Hematopoietic multipotent progenitor cell treated with erythropoietin and hydrocortisone succinate and interleukin-3 and kit ligand, for 6 days (in vitro differentiated cells): ENCODE results near the gene CLCF1.
A peak's percentile ranks its signal among the peaks of the same experiment; 100 is the strongest.
"Not testable (repeated sequence)": the region's sequence is repeated elsewhere in the genome, so short reads cannot be mapped to it uniquely, and the experiment has no call there.

Experiments
- DNase-seq: peaks from one replicate; pipeline ENCODE4 v3.0.0-alpha.2; 2015

CLCF1 gene

GRCh38 chr11:67408437-67409200, 35.2 kb upstream of the CLCF1 start:
- DNase-seq = peak; percentile 73

GRCh38 chr11:67407688-67408163, 34.3 kb upstream of the CLCF1 start:
- no peak for DNase-seq

GRCh38 chr11:67406969-67407687, 33.7 kb upstream of the CLCF1 start:
- no peak for DNase-seq

GRCh38 chr11:67406420-67406968, 33.1 kb upstream of the CLCF1 start:
- no peak for DNase-seq

GRCh38 chr11:67405688-67406339, 32.4 kb upstream of the CLCF1 start:
- DNase-seq = no peak

- no peak for DNase-seq
Measured at GRCh38 chr11:67405196-67405567, 31.8 kb upstream of the CLCF1 start.

- DNase-seq = peak; percentile 33
Measured at GRCh38 chr11:67404515-67405195, 31.3 kb upstream of the CLCF1 start.

- not testable (repeated sequence) for DNase-seq
Measured at GRCh38 chr11:67403085-67403484, 29.7 kb upstream of the CLCF1 start.

GRCh38 chr11:67402192-67402839, 28.9 kb upstream of the CLCF1 start:
- DNase-seq = not testable (repeated sequence)

GRCh38 chr11:67401495-67402191, 28.2 kb upstream of the CLCF1 start, which contains the start of gene PPP1CA:
PPP1CA (minus strand) TSS chr11:67401858; CDS start chr11:67401782, 76 bp downstream.
- DNase-seq = peak; percentile 95

- no peak for DNase-seq
Measured at GRCh38 chr11:67400942-67401494, 27.6 kb upstream of the CLCF1 start.

- DNase-seq = peak; percentile 50
Measured at GRCh38 chr11:67400251-67400941, 27.0 kb upstream of the CLCF1 start.

- DNase-seq = no peak
Measured at GRCh38 chr11:67398661-67399563, 25.5 kb upstream of the CLCF1 start.

- no peak for DNase-seq
Measured at GRCh38 chr11:67397986-67398660, 24.7 kb upstream of the CLCF1 start.

GRCh38 chr11:67397536-67397935, 24.1 kb upstream of the CLCF1 start:
- DNase-seq = peak; percentile 80

- DNase-seq = no peak
Measured at GRCh38 chr11:67396587-67397389, 23.4 kb upstream of the CLCF1 start.

- DNase-seq = no peak
Measured at GRCh38 chr11:67396259-67396581, 22.8 kb upstream of the CLCF1 start.
